ENCODE data around the gene GRM7.

The GRM7 gene

GRCh38 chr3:7651274-7651673, 790.4 kb downstream of the GRM7 start:
- no peak for TF ChIP-seq GATA2 (IDR thresholded peaks at IDR 0.05; ENCODE audit: low read depth, low read length)
- no peak for TF ChIP-seq GATA3 (IDR thresholded peaks at IDR 0.05; ENCODE audit: low read depth, low read length)

- TF ChIP-seq GATA3 (IDR thresholded peaks at IDR 0.05; ENCODE audit: low read depth, low read length), result no peak
- no peak for TF ChIP-seq GATA2 (IDR thresholded peaks at IDR 0.05; ENCODE audit: low read depth, low read length)
Observed at GRCh38 chr3:7657214-7658112, 796.5 kb downstream of the GRM7 start.

- TF ChIP-seq GATA3 (IDR thresholded peaks at IDR 0.05; ENCODE audit: low read depth, low read length), result no peak
- no peak for TF ChIP-seq GATA2 (IDR thresholded peaks at IDR 0.05; ENCODE audit: low read depth, low read length)
Observed at GRCh38 chr3:7658294-7658693, 797.4 kb downstream of the GRM7 start.

GRCh38 chr3:7659079-7659478, 798.2 kb downstream of the GRM7 start:
- no peak for TF ChIP-seq GATA3 (IDR thresholded peaks at IDR 0.05; ENCODE audit: low read depth, low read length)
- no peak for TF ChIP-seq GATA2 (IDR thresholded peaks at IDR 0.05; ENCODE audit: low read depth, low read length)

- TF ChIP-seq GATA2 (IDR thresholded peaks at IDR 0.05; ENCODE audit: low read depth, low read length) (no peak), GATA3 (IDR thresholded peaks at IDR 0.05; ENCODE audit: low read depth, low read length) (no peak)
Observed at GRCh38 chr3:7663771-7664170, 802.9 kb downstream of the GRM7 start.

GRCh38 chr3:7667774-7668173, 806.9 kb downstream of the GRM7 start:
- TF ChIP-seq GATA2 (IDR thresholded peaks at IDR 0.05; ENCODE audit: low read depth, low read length) (no peak), GATA3 (IDR thresholded peaks at IDR 0.05; ENCODE audit: low read depth, low read length) (no peak)

- no peak for TF ChIP-seq GATA3 (IDR thresholded peaks at IDR 0.05; ENCODE audit: low read depth, low read length)
- TF ChIP-seq GATA2 (IDR thresholded peaks at IDR 0.05; ENCODE audit: low read depth, low read length), result no peak
Observed at GRCh38 chr3:7669641-7670040, 808.7 kb downstream of the GRM7 start.

GRCh38 chr3:7678521-7678920, 817.6 kb downstream of the GRM7 start:
- TF ChIP-seq GATA2 (IDR thresholded peaks at IDR 0.05; ENCODE audit: low read depth, low read length), result no peak
- no peak for TF ChIP-seq GATA3 (IDR thresholded peaks at IDR 0.05; ENCODE audit: low read depth, low read length)

GRCh38 chr3:7682822-7683229, 821.9 kb downstream of the GRM7 start:
- no peak for TF ChIP-seq GATA3 (IDR thresholded peaks at IDR 0.05; ENCODE audit: low read depth, low read length)
- TF ChIP-seq GATA2 (IDR thresholded peaks at IDR 0.05; ENCODE audit: low read depth, low read length), result no peak

- TF ChIP-seq GATA2 (IDR thresholded peaks at IDR 0.05; ENCODE audit: low read depth, low read length) (no peak), GATA3 (IDR thresholded peaks at IDR 0.05; ENCODE audit: low read depth, low read length) (no peak)
Observed at GRCh38 chr3:7683426-7683825, 822.5 kb downstream of the GRM7 start.

GRCh38 chr3:7684182-7684715, 823.3 kb downstream of the GRM7 start:
- no peak for TF ChIP-seq GATA2 (IDR thresholded peaks at IDR 0.05; ENCODE audit: low read depth, low read length)
- TF ChIP-seq GATA3 (IDR thresholded peaks at IDR 0.05; ENCODE audit: low read depth, low read length), result no peak

GRCh38 chr3:7687428-7688147, 826.7 kb downstream of the GRM7 start:
- TF ChIP-seq GATA3 (IDR thresholded peaks at IDR 0.05; ENCODE audit: low read depth, low read length) (no peak), GATA2 (IDR thresholded peaks at IDR 0.05; ENCODE audit: low read depth, low read length) (no peak)

GRCh38 chr3:7692866-7693265, 832.0 kb downstream of the GRM7 start:
- TF ChIP-seq GATA3 (IDR thresholded peaks at IDR 0.05; ENCODE audit: low read depth, low read length), result no peak
- no peak for TF ChIP-seq GATA2 (IDR thresholded peaks at IDR 0.05; ENCODE audit: low read depth, low read length)

- TF ChIP-seq GATA2 (IDR thresholded peaks at IDR 0.05; ENCODE audit: low read depth, low read length) (no peak), GATA3 (IDR thresholded peaks at IDR 0.05; ENCODE audit: low read depth, low read length) (no peak)
Observed at GRCh38 chr3:7693976-7694375, 833.1 kb downstream of the GRM7 start.

Measured in SH-SY5Y (cell line).